Stimulated activated CD8-positive, alpha-beta memory T cell treated with anti-CD3 and anti-CD28 coated beads, Interleukin-7, amount 100 ng/mL, for 24 hours (primary cell): Measurements from ENCODE around the gene RPL41.
A peak's percentile ranks its signal among the peaks of the same experiment; 100 is the strongest.
"Not testable (repeated sequence)": the region's sequence is repeated elsewhere in the genome, so short reads cannot be mapped to it uniquely, and the experiment has no call there.

ENCODE experiments used
- DNase-seq: peaks from one replicate; pipeline ENCODE4 v3.0.0-alpha.2; 2020; ENCODE audit warnings: low read depth

The RPL41 gene

GRCh38 chr12:56116267-56117081 is at the start of gene RPL41:
Gene RPL41, plus strand, starts transcription at chr12:56116633.
- peak; percentile 92 for DNase-seq

GRCh38 chr12:56071648-56072047 is 44.8 kb upstream of the RPL41 start:
- DNase-seq: no peak

- no peak for DNase-seq
These were observed 42.0 kb upstream of the RPL41 start for GRCh38 chr12:56074396-56074795.

- not testable (repeated sequence) for DNase-seq
These were observed 38.5 kb upstream of the RPL41 start for GRCh38 chr12:56077966-56078365.

- no peak for DNase-seq
These were observed 38.0 kb upstream of the RPL41 start for GRCh38 chr12:56078427-56078826.

GRCh38 chr12:56078931-56079722 is 37.3 kb upstream of the RPL41 start:
- DNase-seq: no peak

- peak; percentile 36 for DNase-seq
These were observed 36.5 kb upstream of the RPL41 start, which contains the start of gene ERBB3 for GRCh38 chr12:56079723-56080555. Gene ERBB3, plus strand, starts transcription at chr12:56080165. Its CDS starts 136 bp downstream, at chr12:56080301.

GRCh38 chr12:56080556-56081138 is 35.8 kb upstream of the RPL41 start:
- no peak for DNase-seq

GRCh38 chr12:56081393-56082347 is 34.8 kb upstream of the RPL41 start:
- no peak for DNase-seq

- DNase-seq: no peak
These were observed 34.1 kb upstream of the RPL41 start for GRCh38 chr12:56082382-56082781.

- no peak for DNase-seq
These were observed 33.5 kb upstream of the RPL41 start for GRCh38 chr12:56082967-56083366.

- no peak for DNase-seq
These were observed 31.4 kb upstream of the RPL41 start for GRCh38 chr12:56084958-56085543.

GRCh38 chr12:56086096-56086495 is 30.3 kb upstream of the RPL41 start:
- no peak for DNase-seq

- DNase-seq: no peak
These were observed 29.8 kb upstream of the RPL41 start for GRCh38 chr12:56086608-56087007.

- DNase-seq: no peak
These were observed 29.2 kb upstream of the RPL41 start for GRCh38 chr12:56087220-56087619.

- DNase-seq: no peak
These were observed 18.7 kb upstream of the RPL41 start for GRCh38 chr12:56097738-56098137.

- DNase-seq: no peak
These were observed 17.8 kb upstream of the RPL41 start for GRCh38 chr12:56098592-56098991.

- DNase-seq: no peak
These were observed 16.6 kb upstream of the RPL41 start for GRCh38 chr12:56099787-56100186.

GRCh38 chr12:56101045-56101444 is 15.4 kb upstream of the RPL41 start:
- DNase-seq: no peak

- no peak for DNase-seq
These were observed 13.8 kb upstream of the RPL41 start for GRCh38 chr12:56102683-56103065.
